GM18867 (cell line): Measurements from ENCODE around the gene ERBB3.

Source experiments
- ATAC-seq: cut with Tn5 transposase; IDR thresholded peaks from one replicate; pipeline ENCODE4 v1.9.1; 2021; ENCODE audit warnings: mild to moderate bottlenecking, moderate library complexity; ENCODE audit not compliant: unreplicated experiment

ERBB3 gene

DNA sequence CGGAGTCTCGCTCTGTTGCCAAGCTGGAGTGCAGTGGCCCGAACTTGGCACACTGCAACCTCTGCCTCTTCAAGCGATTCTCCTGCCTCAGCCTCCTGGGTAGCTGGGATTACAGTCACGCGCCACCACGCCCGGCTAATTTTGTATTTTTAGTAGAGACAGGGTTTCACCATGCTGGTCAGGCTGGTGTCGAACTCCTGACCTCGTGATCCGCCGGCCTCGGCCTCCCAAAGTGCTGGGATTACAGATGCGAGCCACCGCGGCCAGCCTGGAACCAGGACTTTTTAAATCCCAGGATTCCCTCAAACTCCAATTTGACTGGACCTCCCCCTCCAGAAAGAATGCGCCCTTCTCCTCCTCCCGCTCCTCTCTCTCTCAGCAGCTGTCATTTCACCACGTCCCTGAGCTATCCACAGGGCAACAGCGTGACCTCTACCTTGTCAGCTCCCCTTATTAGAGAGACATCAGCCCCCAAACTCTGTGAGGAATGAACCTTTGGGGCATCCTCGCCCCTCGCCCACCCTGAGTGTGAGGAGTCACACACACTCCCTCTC lies 50.1 kb downstream of the ERBB3 start:
- no peak for ATAC-seq

DNA sequence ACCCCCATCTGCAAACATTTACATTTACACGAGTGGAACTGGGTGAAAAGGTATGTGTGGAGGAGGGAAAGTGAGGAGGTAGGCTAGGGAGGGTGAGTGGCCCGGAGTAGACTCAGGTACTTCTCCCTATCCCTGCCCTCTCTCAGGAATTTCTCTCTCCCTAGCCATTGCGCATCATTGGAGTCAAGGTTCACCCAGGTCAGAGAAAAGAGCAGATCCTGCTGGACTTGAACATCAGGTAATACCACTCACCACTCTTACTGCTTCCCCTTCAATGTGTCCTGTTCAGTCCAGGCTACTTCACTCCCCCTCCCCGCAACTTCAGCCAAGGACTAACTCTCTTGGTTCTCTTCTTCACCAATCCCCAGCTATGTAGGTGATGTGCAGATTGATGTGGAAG lies 50.9 kb downstream of the ERBB3 start:
- no peak for ATAC-seq

DNA sequence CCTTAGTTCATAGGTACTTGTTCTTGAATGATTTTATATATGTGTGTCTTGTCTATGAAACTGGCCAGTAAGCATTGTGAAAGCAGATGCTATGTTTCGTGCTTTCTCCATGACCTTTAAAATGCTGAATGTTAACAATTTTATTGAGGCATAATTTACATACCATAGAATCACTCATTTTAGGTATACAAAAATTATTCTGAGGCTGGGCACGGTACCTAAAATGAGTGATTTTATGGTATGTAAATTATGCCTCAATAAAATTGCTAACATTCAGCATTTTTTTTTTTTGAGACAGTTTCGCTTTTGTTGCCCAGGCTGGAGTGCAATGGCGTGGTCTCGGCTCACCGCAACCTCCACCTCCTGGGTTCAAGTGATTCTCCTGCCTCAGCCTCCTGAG lies 54.9 kb downstream of the ERBB3 start:
- no peak for ATAC-seq

DNA sequence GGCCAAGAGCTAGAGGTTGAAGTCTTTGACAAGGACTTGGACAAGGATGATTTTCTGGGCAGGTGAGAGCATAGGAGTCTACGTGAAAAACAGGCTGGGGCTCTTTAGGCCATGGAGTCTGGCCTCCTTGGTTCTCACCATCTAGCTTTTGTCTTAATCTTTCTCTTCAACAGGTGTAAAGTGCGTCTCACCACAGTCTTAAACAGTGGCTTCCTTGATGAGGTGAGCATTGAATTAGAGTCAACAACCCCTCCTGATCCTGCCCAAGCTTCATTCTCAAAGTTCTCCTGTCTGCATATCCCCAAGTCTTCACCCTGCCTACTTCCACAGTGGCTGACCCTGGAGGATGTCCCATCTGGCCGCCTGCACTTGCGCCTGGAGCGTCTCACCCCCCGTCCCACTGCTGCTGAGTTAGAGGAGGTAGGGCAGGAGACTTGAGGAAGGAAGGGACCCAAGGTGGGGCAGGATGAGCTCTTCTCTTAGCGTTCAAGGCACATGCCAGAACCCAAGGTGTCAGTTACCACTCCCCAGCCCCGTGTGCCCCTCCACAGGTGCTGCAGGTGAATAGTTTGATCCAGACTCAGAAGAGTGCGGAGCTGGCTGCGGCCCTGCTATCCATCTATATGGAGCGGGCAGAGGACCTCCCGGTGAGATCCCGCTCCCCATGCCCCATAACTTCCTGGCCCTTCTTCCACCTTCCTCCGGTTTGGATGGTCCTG lies 58.0 kb downstream of the ERBB3 start:
- ATAC-seq = no peak

DNA sequence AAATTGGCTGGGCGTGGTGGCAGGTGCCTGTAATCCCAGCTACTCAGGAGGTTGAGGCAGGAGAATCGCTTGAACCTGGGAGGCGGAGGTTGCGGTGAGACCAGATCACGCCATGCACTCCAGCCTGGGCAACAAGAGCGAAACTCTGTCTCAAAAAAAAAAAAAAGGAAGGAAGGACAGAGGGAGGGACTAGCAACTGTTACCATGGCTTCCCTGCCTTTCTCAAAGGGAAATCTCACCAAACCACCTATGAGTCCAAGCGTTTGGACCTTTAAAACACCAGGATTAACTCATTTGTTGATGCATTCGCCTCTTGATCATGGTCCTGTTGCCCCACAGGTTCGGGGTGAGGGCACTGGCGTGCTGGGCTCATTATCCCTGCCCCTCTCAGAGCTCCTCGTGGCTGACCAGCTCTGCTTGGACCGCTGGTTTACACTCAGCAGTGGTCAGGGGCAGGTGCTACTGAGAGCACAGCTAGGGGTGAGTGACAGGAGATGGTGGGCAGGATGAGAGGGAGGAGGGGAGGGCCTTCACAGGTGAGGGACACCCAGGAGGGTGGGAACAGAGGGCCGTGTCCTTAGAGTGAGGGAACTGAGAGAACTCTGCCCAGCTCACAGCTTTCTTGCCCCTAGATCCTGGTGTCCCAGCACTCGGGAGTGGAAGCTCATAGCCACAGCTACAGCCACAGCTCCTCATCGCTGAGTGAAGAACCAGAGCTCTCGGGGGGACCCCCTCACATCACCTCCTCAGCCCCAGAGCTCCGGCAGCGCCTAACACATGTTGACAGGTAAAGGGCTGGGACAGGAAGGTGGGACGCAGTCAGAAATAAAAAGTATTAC lies 62.2 kb downstream of the ERBB3 start:
- ATAC-seq = no peak

DNA sequence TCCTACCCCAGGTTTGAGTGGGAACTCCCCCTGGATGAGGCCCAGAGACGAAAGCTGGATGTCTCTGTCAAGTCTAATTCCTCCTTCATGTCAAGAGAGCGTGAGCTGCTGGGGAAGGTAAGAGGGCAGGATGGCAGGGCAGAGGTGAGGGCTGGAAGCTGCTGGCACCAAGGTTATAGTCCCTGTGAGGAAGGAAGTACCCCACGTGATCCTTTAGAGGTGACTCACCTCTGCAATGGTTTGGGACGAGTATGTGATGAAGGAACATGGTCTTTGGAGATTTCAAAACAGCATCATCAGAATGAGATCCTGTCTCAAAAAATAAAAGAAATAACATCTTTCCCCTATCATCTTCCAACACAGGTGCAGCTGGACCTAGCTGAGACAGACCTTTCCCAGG lies 63.3 kb downstream of the ERBB3 start:
- no peak for ATAC-seq

DNA sequence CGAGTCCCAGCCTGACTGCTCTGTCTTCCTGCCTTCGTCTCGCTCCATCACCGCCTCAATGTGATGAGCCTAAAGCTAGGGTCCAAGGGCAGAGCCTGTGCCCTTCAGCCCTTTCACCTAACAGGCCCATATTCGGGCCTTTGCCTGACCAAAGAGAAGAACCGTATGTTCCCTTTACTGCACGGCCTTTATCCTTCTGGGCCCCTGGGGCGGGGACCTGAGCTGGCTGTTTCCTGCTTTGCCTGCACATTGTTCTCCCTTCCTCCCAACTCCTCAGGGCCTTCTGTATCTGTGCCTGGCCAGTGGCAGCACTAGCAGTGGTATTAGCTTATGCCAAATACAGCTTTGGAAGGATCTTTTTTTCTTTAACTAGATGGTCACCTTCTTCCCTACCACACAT lies 63.9 kb downstream of the ERBB3 start:
- no peak for ATAC-seq

DNA sequence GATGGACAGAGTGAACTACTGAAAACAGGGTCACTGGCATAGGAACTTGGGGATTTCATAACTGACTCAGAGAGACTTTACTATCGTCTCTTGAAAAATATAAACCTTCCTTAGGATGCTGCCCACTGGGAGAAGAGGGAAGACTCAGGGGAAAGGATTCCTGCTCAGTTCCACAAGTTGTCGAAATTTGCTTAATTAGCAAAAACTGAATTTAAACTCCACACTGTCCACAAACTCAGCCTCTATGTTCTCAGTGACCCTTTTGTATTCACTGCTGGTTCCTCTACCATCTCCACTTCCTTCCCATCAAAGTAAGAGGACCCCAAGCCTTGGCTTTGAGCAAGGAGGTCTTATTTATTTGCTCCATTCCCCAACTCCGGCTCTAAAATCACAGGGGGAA lies 65.3 kb downstream of the ERBB3 start:
- ATAC-seq = no peak

DNA sequence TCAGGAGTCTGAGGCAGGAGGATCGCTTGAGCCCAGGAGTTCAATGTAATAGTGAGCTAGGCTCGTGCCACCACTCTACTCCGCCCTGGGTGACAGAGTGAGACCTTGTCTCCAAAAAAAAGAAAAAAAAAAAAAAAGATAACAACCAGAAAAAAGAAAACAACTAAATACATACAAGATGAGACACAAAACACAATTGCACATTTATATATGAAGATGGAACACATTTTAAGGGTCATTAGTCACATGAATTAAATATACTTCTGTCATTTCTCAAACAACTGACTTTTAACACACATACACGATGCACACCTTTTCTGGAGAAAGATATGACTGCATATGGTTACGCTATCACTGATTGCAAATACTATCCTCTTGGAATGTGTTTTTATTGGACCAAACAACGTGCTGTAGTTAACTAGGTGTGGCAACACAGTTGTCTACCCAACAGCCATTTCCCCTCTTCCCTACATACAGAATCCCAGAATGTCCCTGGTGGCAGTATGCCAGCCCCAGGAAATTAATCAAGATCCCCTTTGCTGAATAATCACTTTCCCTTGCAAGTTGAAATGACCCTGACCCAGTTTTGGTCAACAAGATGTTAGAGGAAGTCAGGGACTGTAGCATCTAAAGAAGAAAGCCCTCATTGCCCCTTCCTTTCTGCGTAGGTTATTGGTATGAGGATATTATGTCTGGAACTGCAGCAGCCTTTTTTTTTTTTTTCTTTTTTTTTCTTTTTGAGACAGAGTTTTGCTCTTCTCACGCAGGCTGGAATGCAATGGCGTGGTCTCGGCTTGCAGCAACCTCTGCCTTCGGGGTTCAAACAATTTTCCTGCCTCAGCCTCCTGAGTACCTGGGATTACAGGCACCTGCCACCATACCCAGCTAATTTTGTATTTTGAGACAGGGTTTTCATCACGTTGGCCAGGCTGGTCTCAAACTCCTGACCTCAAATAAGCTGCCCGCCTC lies 66.8 kb downstream of the ERBB3 start:
- ATAC-seq = no peak

DNA sequence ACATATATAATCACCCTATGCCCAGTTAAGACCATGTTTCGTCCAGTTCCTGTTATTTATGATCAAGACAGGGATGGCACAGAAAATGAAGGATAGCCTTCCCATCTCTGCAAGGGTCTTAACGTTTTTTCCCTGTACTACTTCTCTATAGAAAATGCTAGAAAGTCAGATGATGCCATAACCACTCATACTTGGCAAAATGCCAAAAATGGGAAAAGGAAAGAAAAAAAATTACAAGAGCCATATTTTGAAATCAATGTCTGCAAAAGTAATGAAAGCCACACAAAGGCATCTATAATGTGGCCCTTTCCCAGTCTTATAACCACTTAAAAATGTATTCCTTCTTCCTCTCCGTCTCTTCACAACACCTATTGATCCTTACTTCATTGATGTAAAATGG lies 70.6 kb downstream of the ERBB3 start:
- no peak for ATAC-seq

DNA sequence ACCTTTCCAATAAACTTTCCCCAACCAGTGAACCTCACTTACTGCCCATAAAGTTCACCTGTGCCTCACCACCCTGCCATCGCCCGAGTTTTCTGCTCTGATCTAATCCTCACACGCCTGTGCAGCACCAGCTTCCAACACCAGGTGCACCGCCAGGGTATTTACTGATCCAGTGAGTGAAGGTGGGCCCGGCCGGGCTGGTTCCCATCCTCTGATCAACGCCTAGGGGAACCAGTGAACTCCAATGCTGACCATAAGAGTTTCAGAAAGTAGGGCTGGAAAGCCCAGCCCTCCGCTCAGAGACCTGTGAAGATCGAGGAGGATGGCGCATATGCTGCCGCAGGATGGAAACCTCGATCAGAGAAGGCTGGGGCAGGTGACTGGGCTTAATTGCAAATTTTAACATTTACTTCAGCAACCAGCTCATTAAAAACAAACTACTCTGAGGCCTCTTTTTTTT lies 71.7 kb downstream of the ERBB3 start:
- ATAC-seq = peak; percentile 65

DNA sequence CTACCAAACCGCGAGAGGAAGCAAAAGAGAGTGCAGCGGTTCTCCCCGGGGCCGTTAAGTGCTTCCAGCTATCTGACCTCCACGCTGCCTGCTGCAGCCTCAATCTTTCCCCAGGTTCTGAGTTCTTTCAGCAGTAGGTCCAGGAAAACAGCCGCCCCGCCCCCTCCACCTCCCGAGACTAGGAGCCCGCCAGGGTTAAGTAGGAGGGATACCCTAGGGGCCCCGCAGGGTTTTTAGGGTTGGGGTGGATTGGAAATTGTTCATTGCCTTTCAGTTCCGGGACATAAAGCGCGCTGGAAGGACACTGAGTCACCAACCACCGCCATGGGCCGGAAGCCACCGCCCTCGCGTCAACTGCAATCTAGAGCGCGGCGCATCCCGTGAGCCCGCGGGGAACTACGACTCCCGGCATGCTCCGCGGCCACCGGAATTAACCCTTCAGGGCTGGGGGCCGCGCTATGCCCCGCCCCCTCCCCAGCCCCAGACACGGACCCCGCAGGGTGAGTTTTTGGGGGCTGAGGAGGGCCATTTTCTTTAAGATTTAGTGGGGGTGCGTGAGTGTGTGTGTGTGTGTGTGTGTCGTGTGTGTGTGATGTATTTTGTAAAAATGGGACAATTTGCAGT lies 72.3 kb downstream of the ERBB3 start, which contains the start of gene MYL6B:
Gene MYL6B (plus strand): TSS at position 456 of the 624 bp plus-strand sequence. CDS start 1,332 bp downstream, outside the sequence.
- peak; percentile 90 for ATAC-seq
